Endothelial cell of umbilical vein (primary cell): Measurements from ENCODE around the gene CMIP.

Source experiments
- FOS ChIP-seq: IDR thresholded peaks from 2 replicates; pipeline ENCODE4 v1.6.1; 2011; ENCODE audit warnings: mild to moderate bottlenecking, low read length, moderate library complexity, borderline replicate concordance; ENCODE audit not compliant: insufficient read depth
- GATA2 ChIP-seq: IDR thresholded peaks from 2 replicates; pipeline ENCODE4 v1.7.0; 2011; ENCODE audit warnings: low read depth, mild to moderate bottlenecking, moderate library complexity, mixed read lengths, low read length; ENCODE audit not compliant: insufficient read length, insufficient read depth

- no peak for TF ChIP-seq FOS
- TF ChIP-seq GATA2 = no peak
Observed at GRCh38 chr16:81744385-81744784, 299.8 kb downstream of the CMIP start.
